Right lung (tissue), 5 donors: ENCODE results near the gene KRTAP27-1. TPM values are rescaled to one million over a fixed set of nuclear protein-coding genes. Genes with fewer than 3 reads are reported as not detected.

ENCODE experiments used
- DNase-seq, 2 donors: peaks; one replicate each; pipeline ENCODE4 v3.0.0-alpha.2; 2013
- polyA plus RNA-seq, 5 donors: library from polyadenylated mRNA; unstranded; fragments of 120-200 nt; gene quantifications; one replicate each; pipeline versions ENCODE4 v1.2.1 to v1.2.3, GENCODE V29; 2013; ENCODE audit warnings: inconsistent platforms in 1 of 5, low replicate concordance in 1 of 5; ENCODE audit not compliant: insufficient read length in 5 of 5, insufficient read depth in 1 of 5

KRTAP27-1 gene
- polyA plus RNA-seq, 5 donors: not detected

DNA sequence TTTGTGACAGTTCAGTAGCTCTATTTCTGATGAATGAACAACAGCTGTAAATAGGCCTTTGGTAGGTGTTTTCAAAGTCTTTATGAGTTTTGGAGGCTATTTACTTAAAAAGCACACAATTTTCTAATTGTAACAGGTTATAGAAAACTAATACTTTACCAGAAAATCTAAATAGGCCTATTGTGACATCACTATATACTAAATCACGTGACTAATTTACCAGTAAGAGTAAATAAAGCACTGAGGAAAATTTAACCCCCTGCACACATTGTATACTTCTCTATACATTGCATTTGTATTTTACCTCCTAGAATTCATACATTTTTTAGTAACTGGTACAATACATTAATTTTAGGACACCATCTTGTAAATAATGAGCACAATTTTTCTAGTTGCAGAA is 32.4 kb downstream of the KRTAP27-1 start:
- no peak for DNase-seq

DNA sequence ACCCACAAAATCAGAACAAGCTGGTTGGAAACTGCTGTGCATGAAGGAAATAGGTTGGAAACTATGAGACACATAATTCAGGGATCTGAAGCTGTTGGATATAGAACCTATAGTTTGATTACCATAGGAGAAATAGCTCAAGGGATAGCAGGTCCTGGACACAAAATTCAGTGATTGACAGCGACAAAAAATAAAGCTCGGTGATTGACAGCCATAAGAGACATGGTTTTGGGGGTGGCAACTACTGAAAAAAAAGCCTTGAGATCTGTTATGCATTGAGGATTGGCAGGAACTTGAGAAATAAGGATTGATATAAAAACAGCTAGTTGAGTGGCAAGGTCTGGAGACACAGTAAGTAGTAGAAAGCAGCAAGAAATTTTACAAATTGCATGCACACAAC is 48.3 kb downstream of the KRTAP27-1 start, which contains the start of gene KRTAP25-1:
TSS of gene KRTAP25-1 (minus strand) at position 300 of the 400 bp plus-strand sequence. CDS start at position 276, 24 bp downstream.
- DNase-seq: no peak

Other genes with a start within 250 kb of the KRTAP27-1 start
- gene CLDN17, start 170.9 kb downstream of the KRTAP27-1 start, polyA plus RNA-seq: not detected
- under 1 TPM; 0.14 to 0.48 (median 0.30) TPM for gene CLDN8, start 121.6 kb downstream of the KRTAP27-1 start, polyA plus RNA-seq
- not detected for gene KRTAP24-1, start 54.7 kb downstream of the KRTAP27-1 start, polyA plus RNA-seq
- not detected for gene KRTAP25-1, start 48.2 kb downstream of the KRTAP27-1 start, polyA plus RNA-seq
- not detected for gene KRTAP26-1, start 17.4 kb downstream of the KRTAP27-1 start, polyA plus RNA-seq
- not detected for gene KRTAP23-1, start 10.9 kb upstream of the KRTAP27-1 start, polyA plus RNA-seq
- not detected for gene KRTAP13-2, start 34.6 kb upstream of the KRTAP27-1 start, polyA plus RNA-seq
- gene KRTAP13-1, start 58.3 kb upstream of the KRTAP27-1 start, polyA plus RNA-seq: not detected
- gene KRTAP13-3, start 88.2 kb upstream of the KRTAP27-1 start, polyA plus RNA-seq: not detected
- gene KRTAP13-4, start 92.5 kb upstream of the KRTAP27-1 start, polyA plus RNA-seq: not detected
- gene KRTAP15-1, start 102.6 kb upstream of the KRTAP27-1 start, polyA plus RNA-seq: not detected
- gene KRTAP19-1, start 142.7 kb upstream of the KRTAP27-1 start, polyA plus RNA-seq: not detected
- not detected for gene KRTAP19-2, start 149.7 kb upstream of the KRTAP27-1 start, polyA plus RNA-seq
- not detected for gene KRTAP19-3, start 154.3 kb upstream of the KRTAP27-1 start, polyA plus RNA-seq
- not detected for gene KRTAP19-4, start 159.5 kb upstream of the KRTAP27-1 start, polyA plus RNA-seq
- gene KRTAP19-5, start 164.4 kb upstream of the KRTAP27-1 start, polyA plus RNA-seq: not detected
- not detected for gene KRTAP19-6, start 204.2 kb upstream of the KRTAP27-1 start, polyA plus RNA-seq
- gene KRTAP19-7, start 223.6 kb upstream of the KRTAP27-1 start, polyA plus RNA-seq: not detected